ENCODE measurements around the gene ATP9A.
"Not testable (repeated sequence)": the region's sequence is repeated elsewhere in the genome, so short reads cannot be mapped to it uniquely, and the experiment has no call there.

The ATP9A gene

GRCh38 chr20:51790256-51790655 lies 22.1 kb upstream of the ATP9A start:
- DNase-seq, result no peak

GRCh38 chr20:51789434-51789833 lies 21.2 kb upstream of the ATP9A start:
- DNase-seq, result no peak

- no peak for DNase-seq
Observed at GRCh38 chr20:51788822-51789221, 20.6 kb upstream of the ATP9A start.

GRCh38 chr20:51784299-51784698 lies 16.1 kb upstream of the ATP9A start:
- DNase-seq, result no peak

- DNase-seq, result not testable (repeated sequence)
Observed at GRCh38 chr20:51778229-51778759, 10.1 kb upstream of the ATP9A start.

- no peak for DNase-seq
Observed at GRCh38 chr20:51775241-51775640, 7.1 kb upstream of the ATP9A start.

- no peak for DNase-seq
Observed at GRCh38 chr20:51772236-51772635, 4.0 kb upstream of the ATP9A start.

GRCh38 chr20:51769976-51770615 lies 1.9 kb upstream of the ATP9A start:
- no peak for DNase-seq

- DNase-seq, result no peak
Observed at GRCh38 chr20:51768759-51769517, 748 bp upstream of the ATP9A start.

- DNase-seq, result peak; percentile 37
Observed at GRCh38 chr20:51766994-51767866, 960 bp downstream of the ATP9A start.

GRCh38 chr20:51765381-51765780 lies 2.8 kb downstream of the ATP9A start:
- DNase-seq, result not testable (repeated sequence)

GRCh38 chr20:51763965-51764602 lies 4.1 kb downstream of the ATP9A start:
- DNase-seq, result no peak

- no peak for DNase-seq
Observed at GRCh38 chr20:51760905-51761546, 7.2 kb downstream of the ATP9A start.

GRCh38 chr20:51759769-51760510 lies 8.2 kb downstream of the ATP9A start:
- DNase-seq, result no peak

- no peak for DNase-seq
Observed at GRCh38 chr20:51758978-51759544, 9.1 kb downstream of the ATP9A start.

- DNase-seq, result no peak
Observed at GRCh38 chr20:51757226-51757625, 11.0 kb downstream of the ATP9A start.

GRCh38 chr20:51756653-51757052 lies 11.5 kb downstream of the ATP9A start:
- no peak for DNase-seq

- DNase-seq, result not testable (repeated sequence)
Observed at GRCh38 chr20:51753220-51753619, 15.0 kb downstream of the ATP9A start.

GRCh38 chr20:51752343-51752951 lies 15.7 kb downstream of the ATP9A start:
- DNase-seq, result no peak

GRCh38 chr20:51750770-51751388 lies 17.3 kb downstream of the ATP9A start:
- DNase-seq, result no peak

All from CD4-positive, alpha-beta T cell treated with Interleukin-17A for 4 hours (primary cell).